TTC549 (cell line): ENCODE data around the gene CEP85.

Experiments
- FAIRE-seq: peaks from 2 replicates; lab custom pipeline; 2012; peaks lifted over from hg19 to GRCh38; lab: Jason Lieb, UNC

Gene CEP85

GRCh38 chr1:26233903-26234643 lies at the start of gene CEP85:
Gene CEP85, plus strand, starts transcription at chr1:26234200. Its CDS starts 5,584 bp downstream, at chr1:26239784.
- peak; percentile 95 for FAIRE-seq

GRCh38 chr1:26184883-26185282 lies 49.1 kb upstream of the CEP85 start:
- FAIRE-seq = no peak

GRCh38 chr1:26187882-26188281 lies 46.1 kb upstream of the CEP85 start:
- FAIRE-seq = no peak

- no peak for FAIRE-seq
These were observed 45.5 kb upstream of the CEP85 start for GRCh38 chr1:26188477-26188876.

- no peak for FAIRE-seq
These were observed 44.7 kb upstream of the CEP85 start for GRCh38 chr1:26189331-26189730.

GRCh38 chr1:26189751-26190275 lies 44.2 kb upstream of the CEP85 start:
- FAIRE-seq = no peak

- no peak for FAIRE-seq
These were observed 43.5 kb upstream of the CEP85 start, which contains the start of gene CATSPER4 for GRCh38 chr1:26190373-26190987. Gene CATSPER4, plus strand, starts transcription at chr1:26190602. Its CDS starts 26 bp downstream, at chr1:26190628.

- no peak for FAIRE-seq
These were observed 42.3 kb upstream of the CEP85 start for GRCh38 chr1:26191739-26192138.

- no peak for FAIRE-seq
These were observed 38.2 kb upstream of the CEP85 start for GRCh38 chr1:26195805-26196204.

GRCh38 chr1:26197301-26197700 lies 36.7 kb upstream of the CEP85 start:
- no peak for FAIRE-seq

- no peak for FAIRE-seq
These were observed 36.2 kb upstream of the CEP85 start for GRCh38 chr1:26197813-26198212.

- no peak for FAIRE-seq
These were observed 33.6 kb upstream of the CEP85 start for GRCh38 chr1:26200413-26200812.

GRCh38 chr1:26203642-26204318 lies 30.2 kb upstream of the CEP85 start:
- no peak for FAIRE-seq

- FAIRE-seq = no peak
These were observed 23.7 kb upstream of the CEP85 start for GRCh38 chr1:26210147-26210870.

- no peak for FAIRE-seq
These were observed 21.3 kb upstream of the CEP85 start for GRCh38 chr1:26212726-26213125.

- FAIRE-seq = no peak
These were observed 20.6 kb upstream of the CEP85 start for GRCh38 chr1:26213335-26213905.

GRCh38 chr1:26215246-26215645 lies 18.8 kb upstream of the CEP85 start:
- no peak for FAIRE-seq

- no peak for FAIRE-seq
These were observed 15.0 kb upstream of the CEP85 start for GRCh38 chr1:26218906-26219494.

- FAIRE-seq = no peak
These were observed 13.6 kb upstream of the CEP85 start for GRCh38 chr1:26220199-26220912.

GRCh38 chr1:26221094-26221493 lies 12.9 kb upstream of the CEP85 start:
- FAIRE-seq = no peak

- no peak for FAIRE-seq
These were observed 9.4 kb upstream of the CEP85 start for GRCh38 chr1:26224606-26225005.
